RWPE2 (cell line): Measurements from ENCODE around the gene SLC22A5.

Experiments used
- ATAC-seq: fragments of 200-7000 bp; cut with Tn5 transposase; 3 replicates; pipeline ENCODE4 v1.9.1; 2021; ENCODE audit warnings: low read depth
- DNase-seq: peaks from one replicate; pipeline ENCODE4 v3.0.0-alpha.2; 2020; ENCODE audit warnings: low spot score
- H3K27ac ChIP-seq: fragments of 450-650 bp; 2 replicates; pipeline ENCODE4 v1.5.1; 2017; ENCODE audit warnings: mild to moderate bottlenecking; ENCODE audit not compliant: poor library complexity, severe bottlenecking
- H3K27me3 ChIP-seq: fragments of 250-450 bp; sonication (Bioruptor Pico); 2 replicates; pipeline ENCODE4 v1.5.1; 2021; ENCODE audit warnings: mild to moderate bottlenecking, moderate library complexity; ENCODE audit not compliant: insufficient read depth, poor library complexity, severe bottlenecking
- H3K36me3 ChIP-seq: fragments of 250-450 bp; sonication (Bioruptor Pico); 2 replicates; pipeline ENCODE4 v1.5.1; 2020; ENCODE audit warnings: low read depth, mild to moderate bottlenecking, moderate library complexity
- H3K4me1 ChIP-seq: fragments of 250-450 bp; sonication (Bioruptor Pico); 2 replicates; pipeline ENCODE4 v1.5.1; 2021; ENCODE audit warnings: mild to moderate bottlenecking, moderate library complexity; ENCODE audit not compliant: insufficient read depth, poor library complexity, severe bottlenecking
- H3K4me3 ChIP-seq: fragments of 250-450 bp; sonication (Bioruptor Pico); 2 replicates; pipeline ENCODE4 v1.5.1; 2021; ENCODE audit warnings: mild to moderate bottlenecking, moderate library complexity; ENCODE audit not compliant: severe bottlenecking
- H3K9me3 ChIP-seq: fragments of 250-450 bp; sonication (Bioruptor Pico); 2 replicates; pipeline ENCODE4 v1.5.1; 2021; ENCODE audit warnings: mild to moderate bottlenecking, moderate library complexity; ENCODE audit not compliant: severe bottlenecking
- TF ChIP-seq, protein P1 (sequence below): fragments of 450-650 bp; IDR thresholded peaks from one replicate; pipeline ENCODE4 v1.5.1; 2017; ENCODE audit warnings: mild to moderate bottlenecking, moderate library complexity; ENCODE audit not compliant: poor library complexity, severe bottlenecking

Gene SLC22A5

DNA sequence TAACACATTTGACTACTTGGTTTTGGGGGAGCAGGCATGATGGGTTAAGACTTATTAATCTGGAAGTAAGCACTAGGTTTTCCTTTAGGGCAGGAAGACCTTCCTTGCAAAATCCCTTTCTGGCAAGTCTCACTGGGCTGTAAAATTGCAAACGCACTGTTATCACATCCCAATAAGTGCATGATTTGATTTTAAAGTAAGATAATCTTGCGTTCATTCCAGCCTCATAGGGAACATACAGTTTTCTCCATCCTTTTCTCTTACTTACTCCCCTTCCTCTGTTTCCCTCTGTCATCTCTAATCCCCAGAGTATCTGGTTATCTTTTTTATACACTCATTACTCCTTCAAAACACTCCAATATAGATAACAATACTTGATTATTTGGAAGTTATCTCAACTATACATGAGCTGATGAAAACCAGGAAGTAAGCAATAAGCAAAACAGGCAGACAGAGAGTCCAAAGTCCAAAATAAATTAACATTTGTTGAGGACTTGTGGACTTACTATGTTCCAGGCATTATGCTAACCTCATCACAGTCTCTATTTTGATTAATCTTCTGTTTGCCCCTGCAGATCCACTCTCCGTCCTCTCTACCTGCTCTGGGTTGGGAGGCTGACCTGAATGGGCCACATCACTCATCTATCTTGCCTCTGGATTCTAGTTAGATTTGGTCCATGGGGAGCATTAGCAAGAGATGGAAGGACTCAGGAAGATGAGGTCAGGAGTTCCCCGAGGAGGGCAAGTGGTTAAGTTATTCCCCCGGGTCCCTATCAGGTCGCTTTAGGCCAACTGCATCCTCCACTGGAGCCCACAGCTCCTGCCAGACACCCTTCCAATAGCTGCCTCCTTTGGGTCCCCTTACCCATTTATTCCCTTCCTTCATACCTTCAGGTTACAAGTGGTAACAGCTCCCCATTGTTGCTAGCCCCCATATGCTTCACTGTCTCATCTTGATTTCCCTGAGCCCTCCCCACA lies 60.2 kb downstream of the SLC22A5 start:
- ATAC-seq (no peak), DNase-seq (no peak)
- Histone ChIP-seq H3K9me3 (no peaks in the 10 kb centered on the region), H3K27ac (peak overlapping the region; percentile 87), H3K27me3 (no peaks in the 10 kb centered on the region), H3K36me3 (no peaks in the 10 kb centered on the region), H3K4me1 (peaks cover 51% of the 10 kb centered on the region), H3K4me3 (no peak overlapping the region)
- TF ChIP-seq, protein P1, sequence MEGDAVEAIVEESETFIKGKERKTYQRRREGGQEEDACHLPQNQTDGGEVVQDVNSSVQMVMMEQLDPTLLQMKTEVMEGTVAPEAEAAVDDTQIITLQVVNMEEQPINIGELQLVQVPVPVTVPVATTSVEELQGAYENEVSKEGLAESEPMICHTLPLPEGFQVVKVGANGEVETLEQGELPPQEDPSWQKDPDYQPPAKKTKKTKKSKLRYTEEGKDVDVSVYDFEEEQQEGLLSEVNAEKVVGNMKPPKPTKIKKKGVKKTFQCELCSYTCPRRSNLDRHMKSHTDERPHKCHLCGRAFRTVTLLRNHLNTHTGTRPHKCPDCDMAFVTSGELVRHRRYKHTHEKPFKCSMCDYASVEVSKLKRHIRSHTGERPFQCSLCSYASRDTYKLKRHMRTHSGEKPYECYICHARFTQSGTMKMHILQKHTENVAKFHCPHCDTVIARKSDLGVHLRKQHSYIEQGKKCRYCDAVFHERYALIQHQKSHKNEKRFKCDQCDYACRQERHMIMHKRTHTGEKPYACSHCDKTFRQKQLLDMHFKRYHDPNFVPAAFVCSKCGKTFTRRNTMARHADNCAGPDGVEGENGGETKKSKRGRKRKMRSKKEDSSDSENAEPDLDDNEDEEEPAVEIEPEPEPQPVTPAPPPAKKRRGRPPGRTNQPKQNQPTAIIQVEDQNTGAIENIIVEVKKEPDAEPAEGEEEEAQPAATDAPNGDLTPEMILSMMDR, result no peak

DNA sequence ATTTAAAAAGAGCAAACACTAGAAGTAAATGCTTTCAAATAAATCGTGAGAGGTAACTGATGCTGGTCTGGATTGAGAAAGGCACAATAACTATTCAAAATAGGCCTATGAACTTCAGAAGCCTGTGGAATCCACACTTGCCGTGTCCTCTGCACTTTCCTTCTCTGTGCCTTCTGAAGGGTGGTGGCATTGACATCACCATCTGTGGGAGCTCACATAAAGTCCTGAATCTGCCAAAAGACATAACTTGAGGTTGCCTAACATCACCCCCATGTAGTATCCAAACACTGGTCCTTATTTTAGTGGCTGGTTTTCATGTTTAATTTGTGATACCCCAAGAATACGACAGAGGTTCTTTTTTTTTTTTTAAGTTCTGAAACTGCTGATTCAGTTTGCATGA lies 61.2 kb downstream of the SLC22A5 start:
- DNase-seq (no peak), ATAC-seq (no peak)
- no peaks in the 10 kb centered on the region for H3K27me3 ChIP-seq
- H3K4me3 ChIP-seq, result no peak overlapping the region
- H3K27ac ChIP-seq, result no peak overlapping the region
- H3K4me1 ChIP-seq, result peaks cover 41% of the 10 kb centered on the region
- no peaks in the 10 kb centered on the region for H3K9me3 ChIP-seq
- TF ChIP-seq, protein P1, result no peak
- no peaks in the 10 kb centered on the region for H3K36me3 ChIP-seq

DNA sequence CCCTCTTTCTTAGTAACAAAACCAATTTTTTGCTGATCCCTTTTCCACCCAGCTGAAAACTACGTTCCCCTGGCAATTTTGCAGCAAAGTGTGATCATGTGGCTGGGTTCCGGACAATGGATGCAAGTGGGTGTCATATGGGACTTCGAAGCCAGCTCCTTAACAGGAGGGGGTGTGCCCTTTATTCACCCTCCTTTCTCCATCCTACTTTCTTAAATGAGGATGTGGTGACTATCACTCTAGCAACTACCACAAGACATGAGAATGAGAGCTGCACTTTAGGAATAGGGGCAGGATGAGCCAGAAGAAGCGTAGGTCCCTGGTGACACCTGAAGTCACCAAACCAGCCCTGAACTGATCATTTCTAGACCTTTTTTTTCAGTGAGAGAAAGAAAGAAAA lies 62.1 kb downstream of the SLC22A5 start:
- ATAC-seq, result no peak
- Histone ChIP-seq H3K27me3 (no peaks in the 10 kb centered on the region), H3K4me3 (no peak overlapping the region), H3K9me3 (no peaks in the 10 kb centered on the region), H3K27ac (no peak overlapping the region), H3K36me3 (no peaks in the 10 kb centered on the region), H3K4me1 (peaks cover 32% of the 10 kb centered on the region)
- no peak for DNase-seq
- TF ChIP-seq, protein P1, result no peak

DNA sequence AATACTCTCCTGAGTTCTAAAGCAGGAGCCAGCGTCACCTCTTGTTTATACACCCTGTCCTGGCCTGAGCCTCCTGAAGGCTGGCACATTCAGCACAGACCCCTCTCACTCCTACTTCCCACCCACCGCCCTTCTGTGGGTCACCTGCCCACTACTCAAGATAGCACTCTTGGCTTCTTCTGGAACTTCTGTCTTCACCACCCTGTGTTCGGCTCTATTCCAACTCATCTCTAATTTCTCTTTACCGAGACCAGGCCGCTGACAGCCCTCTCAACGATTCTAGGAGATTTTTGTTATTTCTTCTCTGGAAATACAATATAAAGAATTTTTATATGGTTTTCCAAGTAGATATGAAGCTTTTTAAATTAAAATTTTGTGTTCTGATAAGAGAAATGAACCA lies 63.6 kb downstream of the SLC22A5 start:
- H3K27me3 ChIP-seq, result no peaks in the 10 kb centered on the region
- no peak overlapping the region for H3K4me3 ChIP-seq
- no peak for ATAC-seq
- no peaks in the 10 kb centered on the region for H3K9me3 ChIP-seq
- TF ChIP-seq, protein P1, result no peak
- H3K36me3 ChIP-seq, result no peaks in the 10 kb centered on the region
- H3K4me1 ChIP-seq, result peaks cover 21% of the 10 kb centered on the region
- H3K27ac ChIP-seq, result no peak overlapping the region
- peak; percentile 18 for DNase-seq
